HCT116 (cell line): ENCODE measurements around the gene PPP2R1B. TPM values are rescaled to one million over a fixed set of nuclear protein-coding genes. Genes with fewer than 3 reads are reported as not detected.
"Not testable (repeated sequence)": the region's sequence is repeated elsewhere in the genome, so short reads cannot be mapped to it uniquely, and the experiment has no call there.

Source experiments
- ATAC-seq: fragments of 200-7000 bp; cut with Tn5 transposase; 2 replicates; pipeline ENCODE4 v1.9.1; 2020; ENCODE audit warnings: mild to moderate bottlenecking, moderate library complexity
- BruUV-seq: library from RNA; stranded (reverse); fragments of 400-500 nt; replicated peaks from 2 replicates; lab custom pipeline; 2021; lab: Mats Ljungman, UMichigan
- CTCF ChIA-PET: fragments of 300-600 bp; sonication (Branson Sonifier 250); formaldehyde crosslinking; loops from one replicate; lab custom pipeline; 2021; ENCODE audit warnings: antibody characterized with exemption; lab: Charles Lee
- POLR2A ChIA-PET: fragments of 300-600, 350-600 bp; sonication (Branson Sonifier 250); formaldehyde crosslinking; loops from one replicate; lab custom pipeline; 2021; ENCODE audit warnings: antibody characterized with exemption; lab: Charles Lee
- RAD21 ChIA-PET, 2 experiments: fragments of 300-600 bp; sonication (Branson Sonifier 250); formaldehyde crosslinking; loops; one replicate each; lab custom pipeline; 2023; ENCODE audit warnings: low total read pairs in 2 of 2; ENCODE audit not compliant: uncharacterized antibody in 2 of 2, unreplicated experiment in 2 of 2, low non-redundant PET in 1 of 2; lab: Charles Lee
- DNase-seq: peaks from one replicate; pipeline ENCODE4 v3.0.0-alpha.2; 2010; ENCODE audit warnings: low read depth, low spot score
- H2AFZ ChIP-seq: fragments of 200-600 bp; shearing (Covaris generic), sonication (generic); 2 replicates; pipeline ENCODE4 v1.6.1; 2017; ENCODE audit warnings: low read depth, mixed run types, mixed read lengths, antibody characterized with exemption, low read length; ENCODE audit not compliant: poor library complexity, severe bottlenecking
- H3K27ac ChIP-seq: 2 replicates; pipeline ENCODE4 v1.5.1; 2012; ENCODE audit warnings: low read depth, low read length
- H3K27me3 ChIP-seq: fragments of 200-600 bp; sonication (generic); 2 replicates; pipeline ENCODE4 v1.6.1; 2016; ENCODE audit warnings: mixed run types, low read length, mixed read lengths; ENCODE audit not compliant: insufficient read depth
- H3K36me3 ChIP-seq, 2 experiments: fragments of 200-500 bp in 1 of 2; fragments of 200-600 bp in 1 of 2; sonication (Bioruptor generic) in 1 of 2; sonication (generic) in 1 of 2; 2 replicates each; pipeline versions ENCODE4 v1.5.1 to v1.6.1; 2014 to 2016; ENCODE audit warnings: low read length in 2 of 2, inconsistent platforms in 1 of 2, mixed read lengths in 1 of 2, mixed run types in 1 of 2; ENCODE audit not compliant: insufficient read depth in 2 of 2, control insufficient read depth in 1 of 2
- H3K4me1 ChIP-seq, 2 experiments: fragments of 200-600 bp in 1 of 2; sonication (generic) in 1 of 2; 2 replicates each; pipeline versions ENCODE4 v1.5.1 to v1.6.1; 2012 to 2017; ENCODE audit warnings: low read length in 2 of 2, inconsistent platforms in 1 of 2, mild to moderate bottlenecking in 1 of 2, mixed read lengths in 1 of 2, mixed run types in 1 of 2, moderate library complexity in 1 of 2; ENCODE audit not compliant: insufficient read depth in 2 of 2, control insufficient read depth in 1 of 2
- H3K4me2 ChIP-seq: fragments of 200-600 bp; sonication (generic); 2 replicates; pipeline ENCODE4 v1.6.1; 2017; ENCODE audit warnings: mixed run types, low read length, mixed read lengths
- H3K4me3 ChIP-seq, 2 experiments: fragments of 200-600 bp in 1 of 2; sonication (generic) in 1 of 2; replicated peaks in 1 of 2; 2 replicates each; pipeline ENCODE4 v1.5.1; 2011 to 2016; ENCODE audit warnings: low read length in 2 of 2, control low read depth in 1 of 2, low read depth in 1 of 2, mild to moderate bottlenecking in 1 of 2, mixed read lengths in 1 of 2, mixed run types in 1 of 2
- H3K79me2 ChIP-seq: fragments of 200-600 bp; sonication (generic); 2 replicates; pipeline ENCODE4 v1.6.1; 2017; ENCODE audit warnings: mild to moderate bottlenecking, mixed run types, low read length, moderate library complexity, mixed read lengths; ENCODE audit not compliant: insufficient read depth
- H3K9ac ChIP-seq: fragments of 200-600 bp; sonication (generic); 2 replicates; pipeline ENCODE4 v1.6.1; 2016; ENCODE audit warnings: low read length, mixed read lengths
- H3K9me2 ChIP-seq: fragments of 200-600 bp; sonication (generic), shearing (Covaris generic); 2 replicates; pipeline ENCODE4 v1.6.1; 2017; ENCODE audit warnings: mixed run types, mild to moderate bottlenecking, moderate library complexity; ENCODE audit not compliant: insufficient read depth
- H3K9me3 ChIP-seq, 2 experiments: fragments of 200-500 bp in 1 of 2; fragments of 200-600 bp in 1 of 2; sonication (Bioruptor generic) in 1 of 2; sonication (generic) in 1 of 2; 2 replicates each; pipeline ENCODE4 v1.6.1; 2014 to 2017; ENCODE audit warnings: low read length in 2 of 2, mixed read lengths in 2 of 2, inconsistent platforms in 1 of 2, low read depth in 1 of 2, mild to moderate bottlenecking in 1 of 2, mixed run types in 1 of 2, moderate library complexity in 1 of 2; ENCODE audit not compliant: control insufficient read depth in 1 of 2, insufficient read depth in 1 of 2
- H4K20me1 ChIP-seq: fragments of 200-600 bp; sonication (generic), shearing (Covaris generic); 2 replicates; pipeline ENCODE4 v1.6.1; 2017; ENCODE audit warnings: mixed run types, mild to moderate bottlenecking, moderate library complexity; ENCODE audit not compliant: insufficient read depth
- CTCF ChIP-seq, 3 experiments: fragments of 200-600 bp in 1 of 3; sonication (generic) in 1 of 3; IDR thresholded peaks in 2 of 3; conservative IDR thresholded peaks in 1 of 3; 2 replicates each; pipeline ENCODE4 v1.5.1; 2012 to 2017; ENCODE audit warnings: low read depth in 2 of 3, low read length in 2 of 3, antibody characterized with exemption in 1 of 3, borderline replicate concordance in 1 of 3, control low read depth in 1 of 3, mild to moderate bottlenecking in 1 of 3, mixed read lengths in 1 of 3, mixed run types in 1 of 3, moderate library complexity in 1 of 3; ENCODE audit not compliant: insufficient read depth in 1 of 3
- FOSL1 ChIP-seq: IDR thresholded peaks from 2 replicates; pipeline ENCODE4 v1.6.1; 2012; ENCODE audit warnings: low read depth
- ZNF274 ChIP-seq: fragments of 200-500 bp; sonication (Bioruptor generic); IDR thresholded peaks from 2 replicates; pipeline ENCODE4 v1.6.1; 2014; ENCODE audit warnings: mild to moderate bottlenecking, low read depth, low read length, inconsistent platforms
- intact Hi-C: fragments of 100-400 bp; cut with micrococcal nuclease; formaldehyde crosslinking; loops from 2 replicates; pipeline ENCODE4 v1.10.0; 2022
- total RNA-seq: library from RNA; stranded (reverse); gene quantifications from one replicate; pipeline ENCODE4 v1.2.1, GENCODE V29; 2021; ENCODE audit not compliant: unreplicated experiment
- TF ChIP-seq, protein P1 (sequence below): IDR thresholded peaks from 2 replicates; pipeline ENCODE4 v1.6.1; 2012

The PPP2R1B gene
- total RNA-seq, 1 experiment from 2014 or later: 24.9 TPM

- H4K20me1 ChIP-seq: no peaks in the 10 kb centered on the region
- no peak overlapping the region for H3K4me3 ChIP-seq
- intact Hi-C loops: no loop called here
- no peaks in the 10 kb centered on the region for H3K27me3 ChIP-seq
- H3K9me3 ChIP-seq: no peaks in the 10 kb centered on the region
- H3K9me2 ChIP-seq: no peaks in the 10 kb centered on the region
- TF ChIP-seq FOSL1 (no peak), CTCF (IDR thresholded peaks at IDR 0.05 in 2 of 3, conservative IDR thresholded peaks at IDR 0.05 in 1 of 3; ENCODE audit: borderline replicate concordance in 1 of 3, insufficient read depth in 1 of 3, low read depth in 2 of 3, low read length in 2 of 3) (no peak), ZNF274 (no peak)
- TF ChIP-seq, protein P1, sequence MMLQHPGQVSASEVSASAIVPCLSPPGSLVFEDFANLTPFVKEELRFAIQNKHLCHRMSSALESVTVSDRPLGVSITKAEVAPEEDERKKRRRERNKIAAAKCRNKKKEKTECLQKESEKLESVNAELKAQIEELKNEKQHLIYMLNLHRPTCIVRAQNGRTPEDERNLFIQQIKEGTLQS: no peak
- RAD21 ChIA-PET: no interaction called here
- BruUV-seq: no TSS peak
- no peak overlapping the region for H3K27ac ChIP-seq
- no peak overlapping the region for H3K4me2 ChIP-seq
- no peak overlapping the region for H3K9ac ChIP-seq
- POLR2A ChIA-PET: no interaction called here
- DNase-seq: no peak
- CTCF ChIA-PET: no interaction called here
- no peaks in the 10 kb centered on the region for H3K4me1 ChIP-seq
- peaks cover 15 to 18% of the 10 kb centered on the region in 2 experiments for H3K36me3 ChIP-seq
- H3K79me2 ChIP-seq: no peaks in the 10 kb centered on the region
- ATAC-seq: no peak
- no peak overlapping the region for H2AFZ ChIP-seq
Measured at GRCh38 chr11:111718436-111718835, 47.8 kb downstream of the PPP2R1B start.

- POLR2A ChIA-PET, H3K9ac ChIP-seq, H3K9me3 ChIP-seq, ATAC-seq, H2AFZ ChIP-seq, H3K79me2 ChIP-seq, H4K20me1 ChIP-seq, RAD21 ChIA-PET, H3K9me2 ChIP-seq, H3K27me3 ChIP-seq, H3K4me3 ChIP-seq, H3K4me2 ChIP-seq, H3K4me1 ChIP-seq, DNase-seq, CTCF ChIA-PET, intact Hi-C loops, H3K27ac ChIP-seq, BruUV-seq: not testable (repeated sequence)
- peaks cover 12 to 18% of the 10 kb centered on the region in 2 experiments for H3K36me3 ChIP-seq
Measured at GRCh38 chr11:111717660-111718059, 48.5 kb downstream of the PPP2R1B start.
